ENCODE data around the gene TRIM2. TPM values are rescaled to one million over a fixed set of nuclear protein-coding genes. Genes with fewer than 3 reads are reported as not detected.

The TRIM2 gene
- total and polyA plus RNA-seq, 5 experiments from 2014 or later, result 0.71 to 1.8 (median 1.2) TPM

- Mint-ChIP-seq H3K9me3 (peaks cover 0 to 15% (median 3%) of the 10 kb centered on the region in 9 donors), H3K4me1 (no peaks in the 10 kb centered on the region), H3K27ac (peak overlapping the region in 1 of 10 donors; percentile 54), H3K36me3 (peaks cover 0 to 8% (median 8%) of the 10 kb centered on the region in 3 donors), H3K4me3 (no peak overlapping the region), H3K27me3 (peaks cover 2 to 15% (median 5%) of the 10 kb centered on the region in 5 donors)
- POLR2A ChIA-PET, result no interaction called here
- no peak for ATAC-seq
- DNase-seq, result no peak
Measured at GRCh38 chr4:153261914-153262313, 57.7 kb downstream of the TRIM2 start.

GRCh38 chr4:153265306-153266047 lies 61.2 kb downstream of the TRIM2 start:
- no peak for ATAC-seq
- Mint-ChIP-seq H3K4me3 (no peak overlapping the region), H3K9me3 (peaks cover 0 to 15% (median 3%) of the 10 kb centered on the region in 9 donors), H3K27me3 (peaks cover 0 to 7% (median 3%) of the 10 kb centered on the region in 5 donors), H3K27ac (no peak overlapping the region), H3K4me1 (peaks cover 3 to 12% (median 4%) of the 10 kb centered on the region in 4 donors), H3K36me3 (peaks cover 0 to 8% (median 8%) of the 10 kb centered on the region in 3 donors)
- no peak for DNase-seq
- POLR2A ChIA-PET, result no interaction called here

DNA sequence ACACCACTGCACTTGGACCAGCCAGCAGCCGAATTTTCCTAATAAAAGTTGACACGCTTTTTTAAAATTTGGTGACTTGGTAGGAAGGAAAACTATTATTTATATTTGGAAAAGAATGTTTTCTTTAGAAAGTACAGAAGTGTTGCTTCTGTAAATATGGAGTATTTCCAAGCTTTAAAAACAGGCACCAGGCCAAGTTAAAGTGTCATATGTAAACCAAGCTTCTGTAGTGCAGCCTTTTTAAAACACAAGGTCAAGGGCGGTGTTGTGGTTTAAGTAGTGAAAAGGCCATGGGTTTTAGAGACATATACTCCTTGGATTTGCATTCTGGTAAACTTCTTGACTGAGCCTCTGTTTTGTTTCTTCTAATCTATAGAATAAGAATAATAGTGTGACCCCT lies 62.7 kb downstream of the TRIM2 start:
- H3K4me3 Mint-ChIP-seq, result no peak overlapping the region
- peaks cover 0 to 1% (median 0%) of the 10 kb centered on the region in 5 donors for H3K27me3 Mint-ChIP-seq
- peaks cover 0 to 3% (median 3%) of the 10 kb centered on the region in 3 donors for H3K36me3 Mint-ChIP-seq
- no peak overlapping the region for H3K27ac Mint-ChIP-seq
- ATAC-seq (no peak), DNase-seq (no peak)
- peaks cover 0 to 7% (median 2%) of the 10 kb centered on the region in 9 donors for H3K9me3 Mint-ChIP-seq
- POLR2A ChIA-PET, result no interaction called here
- H3K4me1 Mint-ChIP-seq, result peaks cover 3 to 12% (median 4%) of the 10 kb centered on the region in 4 donors

GRCh38 chr4:153267890-153268289 lies 63.6 kb downstream of the TRIM2 start:
- no peak for ATAC-seq
- Mint-ChIP-seq H3K27ac (no peak overlapping the region), H3K4me3 (no peak overlapping the region), H3K27me3 (peaks cover 0 to 1% (median 0%) of the 10 kb centered on the region in 5 donors), H3K36me3 (no peaks in the 10 kb centered on the region), H3K9me3 (no peaks in the 10 kb centered on the region), H3K4me1 (peaks cover 3 to 12% (median 4%) of the 10 kb centered on the region in 4 donors)
- POLR2A ChIA-PET, result no interaction called here
- no peak for DNase-seq

- H3K4me1 Mint-ChIP-seq, result peaks cover 3 to 12% (median 4%) of the 10 kb centered on the region in 4 donors
- H3K27me3 Mint-ChIP-seq, result peaks cover 0 to 1% (median 0%) of the 10 kb centered on the region in 5 donors
- no peaks in the 10 kb centered on the region for H3K36me3 Mint-ChIP-seq
- ATAC-seq (no peak), DNase-seq (no peak)
- no peaks in the 10 kb centered on the region for H3K9me3 Mint-ChIP-seq
- H3K4me3 Mint-ChIP-seq, result no peak overlapping the region
- peak overlapping the region in 1 of 10 donors; percentile 15 for H3K27ac Mint-ChIP-seq
- POLR2A ChIA-PET, result no interaction called here
Measured at GRCh38 chr4:153268295-153268694, 64.1 kb downstream of the TRIM2 start.

DNA sequence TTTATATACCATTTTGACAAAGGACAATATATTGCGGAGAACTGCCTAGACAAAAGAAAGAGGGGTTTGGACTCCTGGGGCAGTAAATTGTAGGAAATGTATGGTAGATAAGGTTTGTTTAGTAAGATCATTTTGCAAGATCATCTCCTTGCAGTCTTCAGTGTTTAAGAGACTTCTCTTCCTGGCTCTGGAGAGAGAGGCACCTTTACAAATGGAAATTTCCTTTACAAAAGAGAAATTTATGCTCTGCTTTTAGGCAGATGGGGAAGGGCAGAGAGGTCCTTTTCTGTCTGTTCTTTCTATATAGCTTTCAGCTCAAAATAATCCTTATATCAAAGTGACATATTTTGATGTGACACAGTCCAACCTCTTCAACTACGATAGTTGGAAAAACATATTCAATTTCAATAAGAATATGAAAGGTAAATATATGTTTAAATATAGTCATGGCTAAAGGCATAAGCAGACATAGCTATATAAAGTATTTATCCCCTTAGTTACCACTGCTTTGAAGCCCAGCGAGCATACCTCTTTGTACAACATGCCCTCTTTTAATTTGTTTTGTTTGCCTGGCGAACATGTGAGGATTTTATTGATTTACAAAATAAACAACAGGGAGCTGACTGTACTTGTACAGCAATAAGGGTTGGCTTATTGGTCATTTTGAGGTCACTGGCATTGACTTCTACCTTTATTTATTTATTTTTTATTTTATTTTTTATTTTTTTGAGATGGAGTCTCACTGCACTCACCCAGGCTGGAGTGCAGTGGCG lies 65.2 kb downstream of the TRIM2 start:
- Mint-ChIP-seq H3K27ac (no peak overlapping the region), H3K36me3 (no peaks in the 10 kb centered on the region), H3K4me1 (peaks cover 3 to 12% (median 4%) of the 10 kb centered on the region in 4 donors), H3K9me3 (no peaks in the 10 kb centered on the region), H3K4me3 (no peak overlapping the region), H3K27me3 (peaks cover 0 to 4% (median 0%) of the 10 kb centered on the region in 5 donors)
- DNase-seq (no peak), ATAC-seq (no peak)
- POLR2A ChIA-PET, result no interaction called here

DNA sequence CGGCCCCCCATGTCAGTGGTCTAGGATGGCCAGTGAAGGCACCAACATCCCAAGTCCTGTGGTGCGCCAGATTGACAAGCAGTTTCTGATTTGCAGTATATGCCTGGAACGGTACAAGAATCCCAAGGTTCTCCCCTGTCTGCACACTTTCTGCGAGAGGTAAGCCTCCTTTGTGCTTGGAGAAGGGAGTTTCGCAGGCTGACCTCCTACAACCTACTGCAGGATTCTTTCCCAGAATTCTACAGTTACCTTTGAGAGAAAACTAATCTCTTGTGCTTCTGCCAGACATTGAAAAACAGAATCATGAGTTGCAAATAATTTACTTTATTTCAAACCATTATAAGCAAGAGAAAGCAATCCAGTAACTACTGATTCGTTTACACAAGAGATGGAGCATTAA lies 66.1 kb downstream of the TRIM2 start:
- Mint-ChIP-seq H3K27me3 (peaks cover 0 to 4% (median 0%) of the 10 kb centered on the region in 5 donors), H3K4me3 (no peak overlapping the region), H3K27ac (no peak overlapping the region), H3K4me1 (peaks cover 3 to 12% (median 4%) of the 10 kb centered on the region in 4 donors), H3K36me3 (no peaks in the 10 kb centered on the region), H3K9me3 (no peaks in the 10 kb centered on the region)
- POLR2A ChIA-PET, result no interaction called here
- DNase-seq (no peak), ATAC-seq (no peak)

- Mint-ChIP-seq H3K4me1 (peaks cover 3 to 12% (median 4%) of the 10 kb centered on the region in 4 donors), H3K27ac (peak overlapping the region in 1 of 10 donors; percentile 43), H3K27me3 (peaks cover 0 to 4% (median 0%) of the 10 kb centered on the region in 5 donors), H3K4me3 (no peak overlapping the region), H3K36me3 (peaks cover 0 to 2% (median 0%) of the 10 kb centered on the region in 3 donors), H3K9me3 (no peaks in the 10 kb centered on the region)
- DNase-seq (no peak), ATAC-seq (no peak)
- POLR2A ChIA-PET, result no interaction called here
Measured at GRCh38 chr4:153271820-153272219, 67.6 kb downstream of the TRIM2 start.

- ATAC-seq (no peak), DNase-seq (no peak)
- POLR2A ChIA-PET, result no interaction called here
- H3K4me1 Mint-ChIP-seq, result peaks cover 0 to 8% (median 2%) of the 10 kb centered on the region in 4 donors
- H3K4me3 Mint-ChIP-seq, result no peak overlapping the region
- H3K27me3 Mint-ChIP-seq, result peaks cover 0 to 3% (median 0%) of the 10 kb centered on the region in 5 donors
- H3K27ac Mint-ChIP-seq, result no peak overlapping the region
- H3K9me3 Mint-ChIP-seq, result no peaks in the 10 kb centered on the region
- H3K36me3 Mint-ChIP-seq, result peaks cover 0 to 2% (median 0%) of the 10 kb centered on the region in 3 donors
Measured at GRCh38 chr4:153273751-153274150, 69.5 kb downstream of the TRIM2 start.

DNA sequence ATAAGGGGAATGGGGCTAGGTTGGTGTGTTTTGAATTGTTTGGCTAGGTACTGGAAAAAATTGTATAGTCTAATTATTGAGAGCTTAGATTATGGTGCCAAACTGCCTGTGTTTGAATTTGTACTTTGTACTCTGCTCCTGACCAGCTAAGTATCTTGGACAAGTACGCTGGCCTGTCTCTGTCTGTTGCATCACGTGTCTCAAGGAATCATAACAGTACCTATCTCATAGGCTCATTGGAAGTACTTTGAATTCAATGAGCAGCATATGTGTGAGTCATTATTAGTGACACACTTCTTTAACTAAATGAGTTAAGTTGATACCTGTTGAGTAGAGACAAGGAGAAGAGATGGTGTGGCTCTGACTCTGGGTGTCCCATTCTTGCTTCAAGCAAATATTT lies 70.7 kb downstream of the TRIM2 start:
- Mint-ChIP-seq H3K4me3 (no peak overlapping the region), H3K27ac (no peak overlapping the region), H3K4me1 (peaks cover 0 to 6% (median 2%) of the 10 kb centered on the region in 4 donors), H3K27me3 (peaks cover 0 to 3% (median 0%) of the 10 kb centered on the region in 5 donors), H3K36me3 (peaks cover 0 to 2% (median 0%) of the 10 kb centered on the region in 3 donors), H3K9me3 (no peaks in the 10 kb centered on the region)
- POLR2A ChIA-PET, result no interaction called here
- DNase-seq, result no peak
- no peak for ATAC-seq

DNA sequence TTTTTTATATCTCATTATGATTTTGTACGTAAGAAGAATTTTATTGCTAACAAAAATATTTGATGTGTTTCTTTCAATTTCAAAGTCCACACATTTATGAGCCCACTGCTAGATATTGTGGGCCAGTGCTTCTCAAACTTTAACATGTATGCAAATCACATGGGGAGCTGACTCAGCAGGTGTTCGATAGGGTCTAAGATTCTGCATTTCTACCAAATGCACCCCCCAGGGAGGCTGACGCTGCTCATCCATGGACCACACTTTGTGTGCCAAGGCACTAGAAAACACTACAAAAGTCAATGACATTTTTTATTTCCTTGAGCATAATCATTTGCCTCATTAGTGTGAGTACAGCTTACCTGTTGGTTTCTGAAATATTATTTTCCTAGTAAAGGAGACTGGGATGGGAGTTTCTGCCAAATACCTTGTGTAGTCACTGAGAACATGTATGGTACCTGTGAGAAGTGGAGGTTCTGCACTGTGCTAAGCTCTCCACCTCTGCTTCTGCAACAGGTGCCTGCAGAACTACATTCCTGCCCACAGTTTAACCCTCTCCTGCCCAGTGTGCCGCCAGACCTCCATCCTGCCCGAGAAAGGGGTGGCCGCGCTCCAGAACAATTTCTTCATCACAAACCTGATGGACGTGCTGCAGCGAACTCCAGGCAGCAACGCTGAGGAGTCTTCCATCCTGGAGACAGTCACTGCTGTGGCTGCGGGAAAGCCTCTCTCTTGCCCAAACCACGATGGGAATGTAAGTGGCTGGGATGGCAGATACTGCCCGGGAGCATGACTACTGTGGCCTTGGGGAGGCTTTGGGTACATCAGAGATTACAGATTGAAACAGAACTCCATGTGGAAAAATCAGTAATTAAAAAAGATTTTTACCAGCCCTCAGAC lies 71.4 kb downstream of the TRIM2 start:
- Mint-ChIP-seq H3K4me1 (peaks cover 0 to 6% (median 2%) of the 10 kb centered on the region in 4 donors), H3K36me3 (peaks cover 0 to 2% (median 0%) of the 10 kb centered on the region in 3 donors), H3K27ac (no peak overlapping the region), H3K27me3 (peaks cover 0 to 3% (median 0%) of the 10 kb centered on the region in 5 donors), H3K9me3 (no peaks in the 10 kb centered on the region), H3K4me3 (no peak overlapping the region)
- no peak for ATAC-seq
- POLR2A ChIA-PET, result no interaction called here
- DNase-seq, result no peak

- peaks cover 0 to 2% (median 0%) of the 10 kb centered on the region in 9 donors for H3K9me3 Mint-ChIP-seq
- no peak for DNase-seq
- H3K36me3 Mint-ChIP-seq, result peaks cover 0 to 2% (median 0%) of the 10 kb centered on the region in 3 donors
- H3K27ac Mint-ChIP-seq, result no peak overlapping the region
- no peak for ATAC-seq
- peaks cover 0 to 6% (median 2%) of the 10 kb centered on the region in 4 donors for H3K4me1 Mint-ChIP-seq
- H3K4me3 Mint-ChIP-seq, result peak overlapping the region in 1 of 10 donors; percentile 35
- POLR2A ChIA-PET, result no interaction called here
- H3K27me3 Mint-ChIP-seq, result peaks cover 0 to 3% (median 0%) of the 10 kb centered on the region in 5 donors
Measured at GRCh38 chr4:153276971-153277370, 72.7 kb downstream of the TRIM2 start.

Measured in naive thymus-derived CD8-positive, alpha-beta T cell (primary cell).